Measurements from ENCODE around the gene SLC12A5. TPM values are rescaled to one million over a fixed set of nuclear protein-coding genes. Genes with fewer than 3 reads are reported as not detected.

Gene SLC12A5
- total and polyA plus RNA-seq, 2 of the 4 experiments (the other 2 are of a cell fraction), result 2.2 TPM; not detected in 1

DNA sequence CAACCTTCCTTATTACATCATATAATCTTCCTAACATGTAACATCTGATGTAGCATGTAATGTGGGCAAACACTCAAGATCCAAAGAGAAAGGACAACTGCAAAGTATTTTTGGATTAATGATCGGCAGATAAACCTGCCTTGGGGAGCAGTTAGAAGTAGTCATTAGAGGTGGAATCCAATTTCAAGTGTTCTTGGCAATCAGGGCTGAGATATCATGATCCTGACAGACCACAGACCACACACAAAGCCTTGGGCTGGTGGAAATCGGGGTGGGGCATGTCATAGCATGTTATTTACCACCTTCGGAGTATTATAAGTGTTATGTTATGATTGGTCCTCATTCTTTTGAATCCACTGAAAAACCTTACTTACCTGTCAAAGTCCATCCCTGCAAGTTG lies 44.4 kb downstream of the SLC12A5 start:
- no peak overlapping the region for H2AK5ac ChIP-seq (ENCODE audit: low read depth, low read length)
- peaks cover 32 to 66% of the 10 kb centered on the region in 2 experiments for H3K79me1 ChIP-seq (ENCODE audit: low read depth in 1 of 2, low read length in 2 of 2)
- peaks cover 14% of the 10 kb centered on the region for H3K9me1 ChIP-seq (ENCODE audit: insufficient read depth, low read length)
- DNase-seq (no peak), ATAC-seq (ENCODE audit: low read depth) (no peak)
- in situ Hi-C loops (cut with MboI; ENCODE audit: low sequenced_read_pairs) (no loop called here), dilution Hi-C loops (cut with HindIII; ENCODE audit: low sequenced_read_pairs, unreplicated experiment) (no loop called here), intact Hi-C loops (cut with micrococcal nuclease) (no loop called here)
- peaks cover 25% of the 10 kb centered on the region for H3K36me3 ChIP-seq (ENCODE audit: control insufficient read depth, insufficient read depth, low read length)
- no peak overlapping the region for H3K23ac ChIP-seq (ENCODE audit: low read depth, low read length)
- CTCF ChIA-PET, result no interaction called here
- no peak overlapping the region for H2BK20ac ChIP-seq (ENCODE audit: low read depth, low read length)
- H3K4me3 ChIP-seq (ENCODE audit: insufficient read depth, low read depth, low read length), result no peak overlapping the region
- no TSS peak for BruUV-seq (replicated peaks)
- H3K27ac ChIP-seq (ENCODE audit: insufficient read depth, low read length), result no peak overlapping the region
- H3K18ac ChIP-seq (ENCODE audit: low read depth, low read length), result no peak overlapping the region
- no peak overlapping the region for H2AK9ac ChIP-seq (replicated peaks; ENCODE audit: low read depth, low read length, poor library complexity)
- no peak overlapping the region for H4K91ac ChIP-seq (ENCODE audit: insufficient read depth, low read depth, low read length)
- TF ChIP-seq RCOR1 (IDR thresholded peaks at IDR 0.05; ENCODE audit: insufficient replicate concordance, low read length), result no peak
- TF ChIP-seq CTCF (conservative IDR thresholded peaks at IDR 0.05; ENCODE audit: low read depth, low read length), result no peak
- no peak for TF ChIP-seq RAD21 (IDR thresholded peaks at IDR 0.05; ENCODE audit: low read length)
- no peak for TF ChIP-seq ELK1 (IDR thresholded peaks at IDR 0.05; ENCODE audit: borderline replicate concordance, low read depth, low read length)
- TF ChIP-seq MXI1 (IDR thresholded peaks at IDR 0.05; ENCODE audit: borderline replicate concordance, low read depth, low read length), result no peak
- no peak for TF ChIP-seq USF2 (IDR thresholded peaks at IDR 0.05; ENCODE audit: low read depth, low read length)
- no peak for TF ChIP-seq RFX5 (IDR thresholded peaks at IDR 0.05; ENCODE audit: low read depth, low read length)
- TF ChIP-seq MAZ (IDR thresholded peaks at IDR 0.05; ENCODE audit: borderline replicate concordance, low read depth, low read length), result no peak
- H3K9ac ChIP-seq (ENCODE audit: low read depth, low read length), result no peak overlapping the region
- no CpG with 5 or more reads among the region's 3 CpGs for WGBS, 2 experiments (ENCODE audit: extremely low coverage in 2 of 2, insufficient read length in 1 of 2)
- no peak overlapping the region for H3K4ac ChIP-seq (ENCODE audit: low read depth, low read length)
- H3K9me3 ChIP-seq (ENCODE audit: control insufficient read depth, insufficient read depth, low read length), result no peaks in the 10 kb centered on the region
- no peak overlapping the region for H2BK15ac ChIP-seq (ENCODE audit: low read depth, low read length)
- H3K4me1 ChIP-seq (ENCODE audit: control insufficient read depth, insufficient read depth, low read length), result peaks cover 2% of the 10 kb centered on the region; the same call in 1 of the 2 replicates
- POLR2A ChIA-PET (ENCODE audit: unreplicated experiment), result no interaction called here
- no peak overlapping the region for H3K14ac ChIP-seq (replicated peaks; ENCODE audit: low read depth, low read length)
- H4K8ac ChIP-seq (ENCODE audit: low read depth in 2 of 2, low read length in 2 of 2), result no peak overlapping the region
- H3K4me2 ChIP-seq (ENCODE audit: low read depth, low read length), result no peak overlapping the region
- H2BK120ac ChIP-seq (ENCODE audit: low read depth, low read length), result no peak overlapping the region
- H4K20me1 ChIP-seq (ENCODE audit: insufficient read depth, low read length), result peaks cover 39% of the 10 kb centered on the region
- H2BK5ac ChIP-seq (ENCODE audit: low read depth, low read length, poor library complexity, severe bottlenecking), result no peak overlapping the region
- no peaks in the 10 kb centered on the region for H3K27me3 ChIP-seq (ENCODE audit: control insufficient read depth, insufficient read depth, low read length)
- no peak overlapping the region for H2AFZ ChIP-seq (replicated peaks; ENCODE audit: low read length, poor library complexity)
- H3K56ac ChIP-seq (ENCODE audit: extremely low read depth, insufficient read depth, low read length), result no peak overlapping the region
- H4K5ac ChIP-seq (ENCODE audit: low read depth, low read length), result no peak overlapping the region
